Cerebellar cortex (tissue), 1 donor: ENCODE data around the gene GNB1L.

ENCODE experiments used
- DNase-seq: peaks from one replicate; pipeline ENCODE4 v3.0.0-alpha.2; 2015; ENCODE audit warnings: low spot score

Gene GNB1L

GRCh38 chr22:19808873-19809478, 45.7 kb downstream of the GNB1L start:
- no peak for DNase-seq

- no peak for DNase-seq
These were observed 46.5 kb downstream of the GNB1L start for GRCh38 chr22:19807914-19808872.

GRCh38 chr22:19807161-19807913, 47.3 kb downstream of the GNB1L start:
- DNase-seq = no peak

- DNase-seq = no peak
These were observed 48.2 kb downstream of the GNB1L start for GRCh38 chr22:19806213-19807160.

GRCh38 chr22:19805821-19806212, 48.9 kb downstream of the GNB1L start:
- no peak for DNase-seq

GRCh38 chr22:19803736-19804267, 50.9 kb downstream of the GNB1L start:
- no peak for DNase-seq

GRCh38 chr22:19802894-19803735, 51.6 kb downstream of the GNB1L start:
- DNase-seq = no peak

- no peak for DNase-seq
These were observed 52.4 kb downstream of the GNB1L start for GRCh38 chr22:19802001-19802893.

GRCh38 chr22:19801340-19802000, 53.2 kb downstream of the GNB1L start:
- no peak for DNase-seq

- DNase-seq = peak; percentile 29
These were observed 53.9 kb downstream of the GNB1L start for GRCh38 chr22:19800761-19801244.

GRCh38 chr22:19800306-19800705, 54.4 kb downstream of the GNB1L start:
- DNase-seq = no peak

GRCh38 chr22:19799322-19800190, 55.1 kb downstream of the GNB1L start:
- peak; percentile 14 for DNase-seq

- DNase-seq = no peak
These were observed 55.8 kb downstream of the GNB1L start for GRCh38 chr22:19798891-19799293.

- no peak for DNase-seq
These were observed 56.5 kb downstream of the GNB1L start for GRCh38 chr22:19798003-19798665.

GRCh38 chr22:19797086-19798002, 57.3 kb downstream of the GNB1L start:
- DNase-seq = no peak

GRCh38 chr22:19796160-19796559, 58.5 kb downstream of the GNB1L start:
- DNase-seq = no peak
